Fibroblast of villous mesenchyme (primary cell): ENCODE results near the gene ZNF839. TPM values are rescaled to one million over a fixed set of nuclear protein-coding genes. Genes with fewer than 3 reads are reported as not detected.

Source experiments
- DNase-seq: peaks from one replicate; pipeline ENCODE4 v3.0.0-alpha.2; 2010; ENCODE audit warnings: low read depth
- H3K4me3 ChIP-seq: 2 replicates; pipeline ENCODE4 v1.5.1; 2011; ENCODE audit warnings: low read depth, mild to moderate bottlenecking, low read length
- total RNA-seq: library from RNA; depleted of rRNA; stranded (reverse); fragments of >200 nt; gene quantifications from 2 replicates; pipeline ENCODE4 v1.2.3, GENCODE V29; 2012
- TF ChIP-seq, protein P1 (sequence below): IDR thresholded peaks from 2 replicates; pipeline ENCODE4 v1.5.1; 2012; ENCODE audit warnings: low read depth, mild to moderate bottlenecking, low read length; ENCODE audit not compliant: insufficient read depth

The ZNF839 gene
- total RNA-seq = 8.7 and 9.5 TPM in 2 replicates

DNA sequence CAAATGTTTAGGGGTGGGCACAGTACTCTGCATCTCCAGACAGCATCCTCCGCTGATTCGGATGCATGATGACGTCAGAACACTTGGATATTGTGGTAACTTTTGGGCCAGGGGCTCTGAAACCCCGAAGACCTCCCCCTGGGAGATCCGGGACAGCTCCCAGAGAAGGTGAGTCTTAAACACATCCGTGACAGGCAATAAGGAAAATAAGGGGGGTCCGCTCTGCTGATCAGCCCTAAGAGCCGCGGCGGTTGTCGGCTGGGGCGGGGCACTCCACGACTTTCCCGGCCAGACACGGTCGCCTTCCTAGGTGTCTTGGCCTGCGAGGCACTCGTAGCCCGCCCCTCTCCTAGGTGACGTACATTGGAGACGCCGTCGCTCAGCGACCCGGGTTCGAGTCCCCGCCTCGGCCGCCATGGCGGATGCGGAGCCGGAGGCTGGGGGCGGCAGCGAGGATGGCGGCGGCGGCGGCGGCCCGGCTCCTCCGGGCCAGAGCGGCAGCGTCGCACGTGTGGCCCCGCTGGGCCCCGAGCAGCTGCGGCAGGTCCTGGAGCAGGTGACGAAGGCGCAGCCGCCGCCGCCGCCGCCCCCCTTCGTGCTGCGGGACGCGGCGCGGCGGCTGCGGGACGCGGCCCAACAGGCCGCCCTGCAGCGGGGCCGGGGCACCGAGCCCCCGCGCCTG is at the start of gene ZNF839:
Gene ZNF839 (plus strand): TSS at position 396 of the 682 bp plus-strand sequence. CDS start 20 bp downstream, at position 416.
- H3K4me3 ChIP-seq = peak within 1 kb of the TSS; percentile 78
- DNase-seq = peak; percentile 89
- TF ChIP-seq, protein P1, sequence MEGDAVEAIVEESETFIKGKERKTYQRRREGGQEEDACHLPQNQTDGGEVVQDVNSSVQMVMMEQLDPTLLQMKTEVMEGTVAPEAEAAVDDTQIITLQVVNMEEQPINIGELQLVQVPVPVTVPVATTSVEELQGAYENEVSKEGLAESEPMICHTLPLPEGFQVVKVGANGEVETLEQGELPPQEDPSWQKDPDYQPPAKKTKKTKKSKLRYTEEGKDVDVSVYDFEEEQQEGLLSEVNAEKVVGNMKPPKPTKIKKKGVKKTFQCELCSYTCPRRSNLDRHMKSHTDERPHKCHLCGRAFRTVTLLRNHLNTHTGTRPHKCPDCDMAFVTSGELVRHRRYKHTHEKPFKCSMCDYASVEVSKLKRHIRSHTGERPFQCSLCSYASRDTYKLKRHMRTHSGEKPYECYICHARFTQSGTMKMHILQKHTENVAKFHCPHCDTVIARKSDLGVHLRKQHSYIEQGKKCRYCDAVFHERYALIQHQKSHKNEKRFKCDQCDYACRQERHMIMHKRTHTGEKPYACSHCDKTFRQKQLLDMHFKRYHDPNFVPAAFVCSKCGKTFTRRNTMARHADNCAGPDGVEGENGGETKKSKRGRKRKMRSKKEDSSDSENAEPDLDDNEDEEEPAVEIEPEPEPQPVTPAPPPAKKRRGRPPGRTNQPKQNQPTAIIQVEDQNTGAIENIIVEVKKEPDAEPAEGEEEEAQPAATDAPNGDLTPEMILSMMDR = no peak

DNA sequence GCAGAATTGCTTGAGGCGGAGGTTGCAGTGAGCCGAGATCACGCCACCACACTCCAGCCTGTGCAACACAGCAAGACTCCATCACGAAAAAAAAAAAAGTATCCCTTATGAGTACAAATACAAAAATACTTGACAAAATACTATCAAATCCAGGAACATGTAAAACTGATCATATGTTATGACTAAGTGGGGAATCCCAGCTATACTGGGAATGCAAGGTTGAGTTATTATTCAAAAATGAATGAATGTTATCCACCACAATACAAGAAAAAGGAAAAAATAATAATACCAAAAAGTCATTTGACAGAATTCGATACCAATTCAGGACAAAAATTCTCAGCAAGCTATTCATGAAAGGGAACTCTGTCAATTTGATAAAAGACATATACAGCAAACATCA is 47.2 kb upstream of the ZNF839 start:
- H3K4me3 ChIP-seq = no peak overlapping the region
- DNase-seq = no peak
- TF ChIP-seq, protein P1 = no peak

DNA sequence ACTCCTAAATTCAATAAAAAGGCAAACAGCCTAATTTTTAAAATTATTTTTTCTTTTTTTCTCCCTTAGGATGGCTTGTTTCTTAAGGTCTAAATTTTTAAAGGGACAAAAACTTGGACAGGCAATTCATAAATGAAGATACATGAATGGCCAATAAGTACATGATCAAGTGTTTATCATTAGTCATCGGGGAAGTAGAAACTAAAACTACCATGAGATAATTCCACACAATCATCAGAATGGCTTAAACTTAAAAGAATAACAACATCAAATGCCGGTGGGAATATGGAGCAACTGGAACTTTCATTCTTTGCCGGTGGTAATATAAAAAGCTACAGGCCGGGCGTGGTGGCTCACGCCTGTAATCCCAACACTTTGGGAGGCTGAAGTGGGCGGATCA is 43.7 kb upstream of the ZNF839 start:
- DNase-seq = no peak
- TF ChIP-seq, protein P1 = no peak
- no peak overlapping the region for H3K4me3 ChIP-seq

DNA sequence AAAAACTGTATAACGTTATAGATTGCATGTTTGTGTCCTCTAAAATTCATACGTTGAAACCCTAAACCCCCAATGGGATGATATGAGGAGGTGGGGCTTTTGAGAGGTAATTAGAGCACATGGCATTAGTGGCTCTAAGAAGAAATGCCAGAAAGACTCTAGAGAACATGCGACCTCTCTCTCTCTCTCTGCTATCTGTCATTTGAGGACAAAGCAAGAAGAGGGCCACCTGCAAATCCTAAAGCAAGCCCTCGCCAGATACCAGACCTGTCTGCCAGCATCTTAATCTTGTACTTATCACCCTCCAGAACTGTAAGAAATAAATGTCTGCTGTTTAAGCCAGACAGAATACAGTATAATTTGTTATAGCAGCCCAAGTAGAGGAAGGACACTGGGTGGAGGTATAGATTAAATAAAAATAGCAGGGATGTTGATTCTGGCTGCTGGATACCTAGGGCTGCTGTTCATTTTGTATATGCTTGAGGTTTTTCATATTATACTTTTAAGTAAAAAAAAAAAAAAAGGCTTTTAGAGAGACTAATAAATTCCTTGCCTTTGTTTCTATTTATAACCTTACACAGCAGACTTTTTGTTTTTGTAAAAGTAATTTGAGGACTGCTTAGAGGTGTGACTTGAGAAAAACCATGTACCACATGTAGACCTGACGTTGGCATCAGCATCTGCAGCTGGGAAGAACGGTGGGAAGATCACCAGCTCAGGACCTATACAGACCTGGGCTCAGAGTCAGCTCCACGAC is 41.5 kb upstream of the ZNF839 start:
- TF ChIP-seq, protein P1 = no peak
- no peak for DNase-seq
- H3K4me3 ChIP-seq = no peak overlapping the region

DNA sequence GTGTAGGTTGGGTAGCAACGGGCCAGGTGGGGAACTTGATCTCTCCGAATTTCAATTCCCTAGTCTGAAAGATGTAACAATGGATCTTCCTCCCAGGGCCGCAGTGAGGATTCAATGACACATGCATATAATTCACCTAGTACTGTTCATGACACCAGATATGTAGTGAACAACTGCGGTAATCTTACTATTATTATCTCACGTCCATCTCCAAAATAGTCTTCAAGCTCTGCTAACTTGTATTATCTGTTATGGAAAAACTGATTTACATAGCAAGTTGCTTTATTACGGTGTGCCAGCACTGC is 41.0 kb upstream of the ZNF839 start:
- TF ChIP-seq, protein P1 = no peak
- no peak for DNase-seq

DNA sequence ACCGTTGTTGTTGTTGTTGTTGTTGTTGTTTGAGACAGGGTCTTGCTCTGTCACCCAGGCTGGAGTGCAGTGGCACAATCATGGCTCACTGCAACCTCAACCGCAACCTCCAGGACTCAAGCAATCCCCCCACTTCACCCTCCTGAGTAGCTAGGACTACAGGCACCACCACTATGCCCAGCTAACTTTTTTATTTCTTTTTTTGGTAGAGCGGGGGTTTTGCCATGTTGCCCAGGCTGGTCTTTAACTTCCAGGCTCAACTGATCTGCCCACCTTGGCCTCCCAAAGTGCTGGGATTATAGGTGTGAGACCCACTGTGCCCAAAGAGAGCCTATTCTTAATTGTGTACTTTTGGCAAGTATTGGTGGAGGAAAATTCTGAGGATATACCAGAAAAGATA is 40.3 kb upstream of the ZNF839 start:
- no peak for DNase-seq
- TF ChIP-seq, protein P1 = no peak

More for the DNA sequence above, 41.0 kb upstream of the ZNF839 start:
- H3K4me3 ChIP-seq = no peak overlapping the region

More for the DNA sequence above, 40.3 kb upstream of the ZNF839 start:
- H3K4me3 ChIP-seq = no peak overlapping the region
